GM18508 (cell line): Measurements from ENCODE around the gene MTF2.

Source experiments
- ATAC-seq: cut with Tn5 transposase; IDR thresholded peaks from one replicate; pipeline ENCODE4 v1.9.1; 2021; ENCODE audit warnings: moderate number of reproducible peaks; ENCODE audit not compliant: insufficient read depth, unreplicated experiment

The MTF2 gene

DNA sequence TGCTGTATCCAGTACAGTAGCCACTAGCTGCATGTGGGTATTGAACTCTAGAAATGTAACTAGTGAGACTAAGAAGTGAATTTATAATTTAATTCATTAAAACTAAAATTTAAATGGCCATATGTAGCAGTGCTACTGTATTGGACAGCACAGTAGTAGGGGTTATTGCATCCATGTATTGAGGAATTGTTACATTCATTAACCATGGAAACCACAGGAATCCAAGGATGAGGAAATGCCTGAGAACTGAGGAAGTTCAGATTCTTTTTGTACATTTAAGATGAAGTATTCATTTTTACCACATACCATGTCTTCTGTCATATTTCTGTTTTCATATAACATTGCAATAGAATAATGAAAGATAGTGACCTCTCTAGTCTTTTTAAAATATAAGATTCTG lies 2.6 kb downstream of the MTF2 start:
- ATAC-seq, result no peak

- no peak for ATAC-seq
Observed at GRCh38 chr1:93082313-93082712, 3.2 kb downstream of the MTF2 start.

- ATAC-seq, result no peak
Observed at GRCh38 chr1:93083979-93084378, 4.9 kb downstream of the MTF2 start.

GRCh38 chr1:93087532-93087931 lies 8.4 kb downstream of the MTF2 start:
- no peak for ATAC-seq

GRCh38 chr1:93093332-93094006 lies 14.4 kb downstream of the MTF2 start:
- ATAC-seq, result no peak

DNA sequence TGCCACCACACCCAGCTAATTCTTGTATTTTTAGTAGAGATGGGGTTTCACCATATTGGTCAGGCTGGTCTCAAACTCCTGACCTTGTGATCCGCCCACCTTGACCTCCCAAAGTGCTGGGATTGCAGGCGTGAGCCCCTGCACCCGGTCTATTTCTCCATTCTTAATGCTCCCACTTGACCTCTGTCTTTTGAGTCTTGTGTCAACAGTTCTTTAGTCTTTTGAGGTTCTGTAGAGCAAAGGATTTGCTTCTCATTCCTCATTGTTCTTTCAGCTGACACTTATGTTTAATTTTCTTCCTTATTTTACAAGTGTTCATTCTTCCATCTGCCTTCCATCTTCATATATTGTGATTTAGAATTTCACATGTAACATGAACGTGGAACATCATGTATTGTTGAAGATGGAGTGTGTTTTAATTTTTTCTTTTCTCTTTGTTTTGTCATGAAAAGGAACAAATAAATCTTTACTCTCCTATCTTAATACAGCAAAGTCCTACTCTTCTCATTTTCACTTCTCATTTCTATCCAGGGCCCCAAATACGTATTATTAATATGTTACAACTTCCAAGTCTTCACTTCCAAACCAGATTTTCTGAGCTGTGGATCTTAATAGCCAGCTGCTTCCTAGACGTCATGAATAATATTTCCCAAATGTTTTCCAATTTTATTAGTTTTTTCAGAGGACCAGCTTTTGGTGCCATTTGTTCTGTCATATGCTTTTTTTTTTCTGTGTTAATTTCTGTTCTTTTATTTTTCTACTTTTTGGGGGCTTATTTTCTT lies 16.9 kb downstream of the MTF2 start:
- no peak for ATAC-seq

DNA sequence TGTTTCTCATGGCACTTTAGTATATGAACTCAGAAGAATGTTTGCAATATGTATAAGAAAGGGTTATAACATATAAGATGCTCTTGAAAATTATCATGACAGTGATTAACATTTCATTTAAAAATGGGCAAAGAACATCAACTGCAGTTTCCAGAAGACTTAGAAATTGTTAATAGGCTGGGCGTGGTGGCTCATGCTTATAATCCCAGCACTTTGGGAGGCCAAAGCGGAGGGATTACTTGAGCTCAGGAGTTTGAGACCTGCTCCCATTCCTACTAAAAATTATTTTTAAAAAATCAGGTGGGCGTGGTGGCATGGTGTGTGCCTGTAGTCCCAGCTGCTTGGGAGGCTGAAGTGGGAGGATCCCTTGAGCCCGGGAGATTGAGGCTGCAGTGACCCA lies 23.1 kb downstream of the MTF2 start:
- ATAC-seq, result no peak

- ATAC-seq, result no peak
Observed at GRCh38 chr1:93106226-93106625, 27.1 kb downstream of the MTF2 start.

DNA sequence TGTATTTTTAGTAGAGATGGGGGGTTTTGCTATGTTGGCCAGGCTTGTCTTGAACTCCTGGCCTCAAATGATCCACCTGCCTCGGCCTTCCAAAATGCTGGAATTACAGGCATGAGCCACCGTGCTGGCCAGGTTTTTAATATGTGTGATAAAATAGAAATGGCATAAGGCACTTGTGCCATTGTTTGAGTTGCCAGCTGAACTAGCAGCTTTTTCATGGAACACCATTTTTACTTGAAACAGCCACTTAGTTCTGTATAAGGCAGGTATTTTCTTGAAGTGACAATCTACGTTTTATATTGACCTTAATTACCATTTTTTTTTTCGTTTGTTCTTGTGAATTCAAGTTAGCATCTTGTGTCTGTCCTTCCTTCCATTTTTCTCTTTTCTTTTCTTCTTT lies 28.3 kb downstream of the MTF2 start:
- no peak for ATAC-seq

GRCh38 chr1:93108335-93108734 lies 29.3 kb downstream of the MTF2 start:
- no peak for ATAC-seq

- ATAC-seq, result no peak
Observed at GRCh38 chr1:93109578-93109977, 30.5 kb downstream of the MTF2 start.

DNA sequence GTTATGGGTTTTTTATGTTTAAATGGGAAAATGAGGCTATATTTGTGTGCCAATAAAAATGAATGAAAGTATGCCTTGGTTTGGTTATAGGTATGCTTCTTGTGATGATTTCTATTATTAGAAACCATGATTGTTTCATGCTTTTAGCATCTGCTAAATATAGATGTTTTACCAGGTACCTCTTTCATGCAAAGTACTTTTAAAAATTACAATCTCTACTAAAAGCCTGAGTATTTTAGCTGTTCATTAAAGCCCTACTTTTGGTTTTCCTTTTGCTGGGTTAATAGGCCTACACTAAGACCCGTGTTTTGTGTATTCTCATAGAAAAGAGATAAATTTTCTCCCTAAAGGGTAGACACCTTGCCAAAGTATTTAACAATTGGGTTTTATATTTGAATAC lies 32.0 kb downstream of the MTF2 start:
- ATAC-seq, result no peak

DNA sequence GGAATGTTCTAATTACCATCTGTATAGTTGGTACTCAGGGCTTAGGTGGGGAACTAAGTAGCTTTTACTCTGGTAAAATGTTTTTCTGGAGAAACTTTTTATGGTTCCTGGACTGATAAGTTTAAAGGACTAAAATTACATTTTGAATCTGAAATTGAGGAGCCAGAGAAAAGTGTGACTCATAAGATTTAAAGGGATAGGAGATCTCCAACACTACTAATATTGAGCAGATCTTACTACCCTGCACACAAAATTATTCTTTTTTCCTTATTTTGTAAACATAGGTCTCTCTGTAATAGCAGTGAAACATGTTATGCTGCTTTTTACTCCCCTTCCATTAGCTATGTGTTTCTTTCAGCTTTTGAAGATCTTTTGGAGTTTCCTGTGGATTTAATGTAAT lies 32.5 kb downstream of the MTF2 start:
- ATAC-seq, result no peak

GRCh38 chr1:93113127-93113526 lies 34.0 kb downstream of the MTF2 start:
- no peak for ATAC-seq

DNA sequence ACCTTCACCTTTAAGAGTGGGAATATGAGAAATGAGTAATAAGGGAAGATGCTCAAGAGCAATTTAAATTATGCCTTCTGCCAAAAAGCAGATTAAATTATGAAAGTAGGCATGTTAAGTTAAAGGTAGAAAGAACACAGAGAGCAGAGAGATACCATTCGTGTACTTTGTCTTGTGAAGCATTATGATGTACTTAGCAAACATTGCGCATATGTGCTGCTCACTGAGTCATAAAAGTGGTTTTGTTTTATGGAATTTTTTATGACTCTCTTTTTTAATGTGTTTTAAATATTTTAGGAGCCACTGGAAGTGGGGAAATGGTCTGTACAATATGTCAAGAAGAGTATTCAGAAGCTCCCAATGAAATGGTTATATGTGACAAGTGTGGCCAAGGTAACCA lies 35.3 kb downstream of the MTF2 start:
- ATAC-seq, result no peak

DNA sequence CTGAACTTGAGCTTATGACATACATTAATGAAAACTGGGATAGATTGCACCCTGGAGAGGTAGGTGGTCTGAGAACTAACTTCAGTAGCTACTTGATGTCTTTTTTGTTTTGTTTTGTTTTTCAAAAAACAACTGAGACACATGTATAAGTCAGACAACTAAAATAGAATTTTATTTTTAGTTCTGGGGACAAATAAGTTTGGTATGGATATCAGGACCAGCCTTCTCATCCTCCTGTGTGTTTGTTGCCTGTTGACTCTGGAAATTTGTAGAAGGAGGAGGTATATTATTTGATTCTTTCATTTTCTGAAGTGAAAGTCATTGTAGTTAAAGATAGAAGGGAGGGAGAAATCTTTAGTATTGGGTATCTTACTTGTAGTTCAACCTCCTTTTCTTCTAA lies 41.5 kb downstream of the MTF2 start:
- ATAC-seq, result no peak

GRCh38 chr1:93123201-93123783 lies 44.2 kb downstream of the MTF2 start:
- ATAC-seq, result no peak

DNA sequence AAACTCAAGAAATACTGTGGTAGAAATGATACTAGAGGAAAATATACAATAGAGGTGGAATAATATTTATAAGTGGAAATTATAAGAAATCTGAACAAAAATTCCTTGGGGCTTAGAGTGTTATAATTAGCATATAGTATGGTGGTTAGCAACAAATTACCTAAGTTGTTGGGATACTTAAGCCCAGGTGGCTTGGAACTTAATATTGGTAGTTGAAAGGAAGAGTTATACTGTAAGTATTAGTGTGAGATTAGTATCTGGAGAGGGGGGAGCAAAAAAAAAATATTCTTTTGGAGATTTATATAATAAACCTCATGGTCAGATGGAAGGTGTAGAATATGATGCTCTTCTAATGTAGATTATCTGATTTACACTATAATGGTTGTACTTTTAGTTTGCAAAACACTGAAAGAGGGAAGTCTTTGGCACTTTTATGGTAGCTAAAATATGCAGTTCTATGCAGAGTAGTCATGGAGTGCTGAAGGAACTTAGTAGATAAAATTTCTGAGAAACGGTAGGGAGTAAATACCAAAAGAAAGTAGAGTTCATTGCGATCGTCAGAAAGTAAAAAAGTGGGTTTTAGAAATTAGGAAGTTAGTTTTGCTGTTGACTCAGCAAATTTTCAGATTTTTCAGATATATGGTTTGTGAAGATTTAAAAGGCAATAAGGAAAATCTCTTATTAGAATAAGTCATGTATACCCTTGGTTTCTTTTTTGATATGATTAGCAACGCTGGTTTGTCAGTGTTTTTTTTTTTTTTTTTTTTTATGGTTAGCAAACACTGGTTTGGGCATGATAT lies 45.7 kb downstream of the MTF2 start:
- ATAC-seq, result no peak

- no peak for ATAC-seq
Observed at GRCh38 chr1:93129507-93130099, 50.5 kb downstream of the MTF2 start.

GRCh38 chr1:93132638-93133037 lies 53.6 kb downstream of the MTF2 start:
- ATAC-seq, result no peak

DNA sequence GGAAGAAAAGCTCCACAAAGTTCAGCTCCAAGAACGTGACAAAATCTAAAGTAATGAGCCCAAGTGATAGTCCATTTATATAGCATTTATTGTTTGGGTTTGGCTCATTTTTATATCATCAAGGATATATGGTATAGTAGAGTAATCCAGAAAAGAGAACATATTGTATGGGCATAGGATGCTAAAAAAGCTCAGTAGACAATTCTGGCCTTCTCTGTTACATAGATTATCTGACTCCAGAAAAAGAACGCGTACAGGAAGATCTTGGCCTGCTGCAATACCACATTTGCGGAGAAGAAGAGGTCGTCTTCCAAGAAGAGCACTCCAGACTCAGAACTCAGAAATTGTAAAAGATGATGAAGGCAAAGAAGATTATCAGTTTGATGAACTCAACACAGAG lies 57.4 kb downstream of the MTF2 start:
- no peak for ATAC-seq
